SK-N-SH treated with all-trans-retinoic acid at 6 μM for 48 hours (cell line): ENCODE results near the gene DYTN.

Experiments
- ARNTL ChIP-seq: fragments of 450-650 bp; formaldehyde crosslinking; IDR thresholded peaks from 2 replicates; pipeline ENCODE4 v1.5.0; 2020; ENCODE audit warnings: low read depth, mild to moderate bottlenecking, moderate library complexity, borderline replicate concordance
- CREB5 ChIP-seq: fragments of 250-450 bp; sonication (Bioruptor Pico); IDR thresholded peaks from 2 replicates; pipeline ENCODE4 v1.5.1; 2020; ENCODE audit warnings: low read depth, mild to moderate bottlenecking, moderate library complexity
- ESRRG ChIP-seq: fragments of 250-450 bp; sonication (Bioruptor Pico); IDR thresholded peaks from 2 replicates; pipeline ENCODE4 v1.6.1; 2021; ENCODE audit warnings: mild to moderate bottlenecking
- OSR1 ChIP-seq: fragments of 250-450 bp; sonication (Bioruptor Pico); IDR thresholded peaks from 2 replicates; pipeline ENCODE4 v1.8.0; 2022; ENCODE audit warnings: moderate library complexity, mild to moderate bottlenecking, inconsistent platforms
- RARB ChIP-seq: fragments of 250-450 bp; sonication (Bioruptor Pico); IDR thresholded peaks from 2 replicates; pipeline ENCODE4 v1.8.0; 2021; ENCODE audit warnings: mild to moderate bottlenecking, moderate library complexity
- SNAI2 ChIP-seq: fragments of 250-450 bp; sonication (Bioruptor Pico); IDR thresholded peaks from 2 replicates; pipeline ENCODE4 v1.5.0; 2020; ENCODE audit warnings: mild to moderate bottlenecking, moderate library complexity
- ZC3H10 ChIP-seq: fragments of 250-450 bp; sonication (Bioruptor Pico); IDR thresholded peaks from 2 replicates; pipeline ENCODE4 v1.5.1; 2021; ENCODE audit warnings: mild to moderate bottlenecking, moderate library complexity
- ZFP3 ChIP-seq: fragments of 250-450 bp; sonication (Bioruptor Pico); IDR thresholded peaks from 2 replicates; pipeline ENCODE4 v1.5.0; 2020; ENCODE audit warnings: mild to moderate bottlenecking, moderate library complexity
- ZNF565 ChIP-seq: fragments of 450-650 bp; formaldehyde crosslinking; conservative IDR thresholded peaks from 2 replicates; pipeline ENCODE4 v1.5.0; 2020; ENCODE audit warnings: low read depth, mild to moderate bottlenecking, moderate library complexity
- TF ChIP-seq, protein P1 (sequence below): fragments of 250-450 bp; sonication (Bioruptor Pico); IDR thresholded peaks from 2 replicates; pipeline ENCODE4 v1.8.0; 2020; ENCODE audit warnings: mild to moderate bottlenecking, moderate library complexity, borderline replicate concordance

DNA sequence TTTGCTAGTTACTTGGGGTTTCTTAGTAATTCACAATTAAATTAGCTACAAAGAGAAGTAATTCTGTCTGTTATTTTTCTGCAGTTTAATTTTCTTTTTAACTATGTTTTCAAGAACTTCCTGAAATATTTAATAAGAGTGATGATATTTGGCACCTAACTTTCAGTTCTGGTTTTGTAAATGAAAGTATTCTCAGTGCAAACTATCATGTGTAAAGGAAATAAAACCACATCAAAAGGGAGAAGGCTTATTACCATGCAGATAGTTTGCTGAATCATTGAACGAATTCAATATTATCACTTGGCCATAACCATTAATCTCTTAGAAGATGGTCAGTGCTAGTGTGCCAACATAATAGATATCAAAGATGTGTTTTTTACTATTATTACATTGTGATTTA lies 29.2 kb downstream of the DYTN start:
- TF ChIP-seq CREB5 (no peak), SNAI2 (CRISPR knock-in tag) (no peak), ZC3H10 (CRISPR knock-in tag) (no peak), ZNF565 (CRISPR knock-in tag) (no peak), ARNTL (no peak), OSR1 (CRISPR knock-in tag) (no peak), ZFP3 (CRISPR knock-in tag) (no peak), ESRRG (CRISPR knock-in tag) (no peak), RARB (CRISPR knock-in tag) (no peak)
- TF ChIP-seq, protein P1, sequence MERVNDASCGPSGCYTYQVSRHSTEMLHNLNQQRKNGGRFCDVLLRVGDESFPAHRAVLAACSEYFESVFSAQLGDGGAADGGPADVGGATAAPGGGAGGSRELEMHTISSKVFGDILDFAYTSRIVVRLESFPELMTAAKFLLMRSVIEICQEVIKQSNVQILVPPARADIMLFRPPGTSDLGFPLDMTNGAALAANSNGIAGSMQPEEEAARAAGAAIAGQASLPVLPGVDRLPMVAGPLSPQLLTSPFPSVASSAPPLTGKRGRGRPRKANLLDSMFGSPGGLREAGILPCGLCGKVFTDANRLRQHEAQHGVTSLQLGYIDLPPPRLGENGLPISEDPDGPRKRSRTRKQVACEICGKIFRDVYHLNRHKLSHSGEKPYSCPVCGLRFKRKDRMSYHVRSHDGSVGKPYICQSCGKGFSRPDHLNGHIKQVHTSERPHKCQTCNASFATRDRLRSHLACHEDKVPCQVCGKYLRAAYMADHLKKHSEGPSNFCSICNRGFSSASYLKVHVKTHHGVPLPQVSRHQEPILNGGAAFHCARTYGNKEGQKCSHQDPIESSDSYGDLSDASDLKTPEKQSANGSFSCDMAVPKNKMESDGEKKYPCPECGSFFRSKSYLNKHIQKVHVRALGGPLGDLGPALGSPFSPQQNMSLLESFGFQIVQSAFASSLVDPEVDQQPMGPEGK: no peak
